IMR-90 (cell line): Measurements from ENCODE around the gene NAE1. TPM values are rescaled to one million over a fixed set of nuclear protein-coding genes. Genes with fewer than 3 reads are reported as not detected.

ENCODE experiments used
- ATAC-seq: fragments of 200-7000 bp; cut with Tn5 transposase; 2 replicates; pipeline ENCODE4 v1.9.1; 2020; ENCODE audit warnings: low read depth, mild to moderate bottlenecking, moderate library complexity
- BruUV-seq: library from RNA; stranded (reverse); fragments of 400-500 nt; replicated peaks from 2 replicates; lab custom pipeline; 2021; lab: Mats Ljungman, UMichigan
- CTCF ChIA-PET: fragments of 300-600 bp; formaldehyde crosslinking; extraction: SDS; loops from one replicate; lab custom pipeline; 2021; ENCODE audit warnings: antibody characterized with exemption; lab: Yijun Ruan, JAX
- POLR2A ChIA-PET: fragments of 300-600 bp; sonication (Branson Sonifier 250); formaldehyde crosslinking; loops from one replicate; lab custom pipeline; 2022; ENCODE audit warnings: antibody characterized with exemption; ENCODE audit not compliant: unreplicated experiment; lab: Charles Lee
- DNase-seq: peaks from one replicate; pipeline ENCODE4 v3.0.0; 2013
- H2AFZ ChIP-seq: replicated peaks from 2 replicates; pipeline ENCODE3; 2013; ENCODE audit warnings: low read length, mild to moderate bottlenecking; ENCODE audit not compliant: poor library complexity
- H2AK5ac ChIP-seq: 2 replicates; pipeline ENCODE4 v1.6.1; 2013; ENCODE audit warnings: low read depth, low read length, inconsistent platforms
- H2AK9ac ChIP-seq: replicated peaks from 2 replicates; pipeline ENCODE3; 2013; ENCODE audit warnings: mild to moderate bottlenecking, low read depth, low read length, moderate library complexity; ENCODE audit not compliant: poor library complexity
- H2BK120ac ChIP-seq: 2 replicates; pipeline ENCODE4 v1.6.1; 2013; ENCODE audit warnings: low read depth, low read length, inconsistent platforms
- H2BK15ac ChIP-seq: 3 replicates; pipeline ENCODE4 v1.6.1; 2013; ENCODE audit warnings: low read depth, low read length, inconsistent platforms
- H2BK20ac ChIP-seq: 2 replicates; pipeline ENCODE4 v1.6.1; 2013; ENCODE audit warnings: low read depth, mild to moderate bottlenecking, inconsistent platforms, low read length, moderate library complexity
- H2BK5ac ChIP-seq: 2 replicates; pipeline ENCODE4 v1.6.1; 2013; ENCODE audit warnings: mild to moderate bottlenecking, low read depth, low read length, inconsistent platforms; ENCODE audit not compliant: poor library complexity, severe bottlenecking
- H3K14ac ChIP-seq: replicated peaks from 2 replicates; pipeline ENCODE4 v1.6.1; 2013; ENCODE audit warnings: low read depth, low read length, inconsistent platforms
- H3K18ac ChIP-seq: 2 replicates; pipeline ENCODE4 v1.6.1; 2013; ENCODE audit warnings: low read depth, low read length, control low read depth
- H3K23ac ChIP-seq: 2 replicates; pipeline ENCODE4 v1.6.1; 2013; ENCODE audit warnings: low read depth, low read length, inconsistent platforms
- H3K27ac ChIP-seq: 2 replicates; pipeline ENCODE4 v1.5.1; 2013; ENCODE audit warnings: mild to moderate bottlenecking, control low read depth, low read length; ENCODE audit not compliant: insufficient read depth
- H3K27me3 ChIP-seq: 2 replicates; pipeline ENCODE4 v1.6.1; 2013; ENCODE audit warnings: low read length; ENCODE audit not compliant: control insufficient read depth, insufficient read depth
- H3K36me3 ChIP-seq: 2 replicates; pipeline ENCODE4 v1.6.1; 2013; ENCODE audit warnings: low read length, mixed read lengths; ENCODE audit not compliant: control insufficient read depth, insufficient read depth
- H3K4ac ChIP-seq: 2 replicates; pipeline ENCODE4 v1.6.1; 2013; ENCODE audit warnings: low read depth, low read length, inconsistent platforms
- H3K4me1 ChIP-seq: 2 replicates; pipeline ENCODE4 v1.6.1; 2013; ENCODE audit warnings: low read length, mixed read lengths; ENCODE audit not compliant: control insufficient read depth, insufficient read depth
- H3K4me2 ChIP-seq: 2 replicates; pipeline ENCODE4 v1.6.1; 2013; ENCODE audit warnings: low read depth, mild to moderate bottlenecking, control low read depth, low read length, moderate library complexity
- H3K4me3 ChIP-seq: 2 replicates; pipeline ENCODE4 v1.5.1; 2013; ENCODE audit warnings: low read depth, mild to moderate bottlenecking, control low read depth, low read length, moderate library complexity; ENCODE audit not compliant: insufficient read depth
- H3K56ac ChIP-seq: 2 replicates; pipeline ENCODE4 v1.6.1; 2013; ENCODE audit warnings: low read length, inconsistent platforms; ENCODE audit not compliant: insufficient read depth; ENCODE audit errors: extremely low read depth
- H3K79me1 ChIP-seq, 2 experiments: 2 replicates each; pipeline ENCODE4 v1.6.1; 2013; ENCODE audit warnings: low read length in 2 of 2, inconsistent platforms in 1 of 2, low read depth in 1 of 2
- H3K9ac ChIP-seq: 2 replicates; pipeline ENCODE4 v1.6.1; 2013; ENCODE audit warnings: low read depth, low read length, control low read depth
- H3K9me1 ChIP-seq: 2 replicates; pipeline ENCODE4 v1.6.1; 2013; ENCODE audit warnings: low read length, inconsistent platforms; ENCODE audit not compliant: insufficient read depth
- H3K9me3 ChIP-seq: 2 replicates; pipeline ENCODE4 v1.6.1; 2013; ENCODE audit warnings: low read length; ENCODE audit not compliant: control insufficient read depth, insufficient read depth
- H4K20me1 ChIP-seq: 2 replicates; pipeline ENCODE4 v1.6.1; 2013; ENCODE audit warnings: low read length, inconsistent platforms; ENCODE audit not compliant: insufficient read depth
- H4K5ac ChIP-seq: 2 replicates; pipeline ENCODE4 v1.6.1; 2013; ENCODE audit warnings: mild to moderate bottlenecking, low read depth, low read length, control low read depth
- H4K8ac ChIP-seq, 2 experiments: 2 replicates each; pipeline ENCODE4 v1.6.1; 2013; ENCODE audit warnings: low read depth in 2 of 2, low read length in 2 of 2, control low read depth in 1 of 2, inconsistent platforms in 1 of 2
- H4K91ac ChIP-seq: 2 replicates; pipeline ENCODE4 v1.6.1; 2013; ENCODE audit warnings: low read depth, low read length, inconsistent platforms; ENCODE audit not compliant: insufficient read depth
- CEBPB ChIP-seq: IDR thresholded peaks from 2 replicates; pipeline ENCODE4 v1.6.1; 2012; ENCODE audit warnings: low read depth, low read length, improper control_type of control experiment
- CHD1 ChIP-seq: IDR thresholded peaks from 2 replicates; pipeline ENCODE4 v1.6.1; 2012; ENCODE audit warnings: low read depth, low read length, improper control_type of control experiment
- FOS ChIP-seq: fragments of 150-350 bp; IDR thresholded peaks from 2 replicates; pipeline ENCODE4 v1.6.1; 2016; ENCODE audit warnings: low read depth, low read length
- POLR2A ChIP-seq: IDR thresholded peaks from 2 replicates; pipeline ENCODE4 v1.6.1; 2012; ENCODE audit warnings: mild to moderate bottlenecking, low read depth, low read length
- RFX5 ChIP-seq: IDR thresholded peaks from 2 replicates; pipeline ENCODE4 v1.8.0; 2012; ENCODE audit warnings: low read depth, mild to moderate bottlenecking, low read length, moderate library complexity
- WGBS, 2 experiments: methylation state at CpG; one replicate each; pipeline versions ENCODE4 v1.1.5 to v1.1.7; 2013; ENCODE audit warnings: missing lambda C conversion rate in 2 of 2; ENCODE audit not compliant: insufficient read length in 1 of 2; ENCODE audit errors: extremely low coverage in 2 of 2; 5-methylcytosine and 5-hydroxymethylcytosine counted together
- dilution Hi-C: fragments of 300-500 bp; cut with HindIII; formaldehyde crosslinking; loops from one replicate; pipeline ENCODE4 v1.14.3; 2018; ENCODE audit warnings: low sequenced_read_pairs; ENCODE audit not compliant: unreplicated experiment
- in situ Hi-C: fragments of 300-500 bp; cut with MboI; formaldehyde crosslinking; loops from 3 replicates; pipeline ENCODE4 v1.14.3; 2019; ENCODE audit warnings: low sequenced_read_pairs, inconsistent platforms, mixed read lengths
- intact Hi-C: fragments of 100-400 bp; cut with micrococcal nuclease; formaldehyde crosslinking; loops from 2 replicates; pipeline ENCODE4 v1.10.0; 2022
- polyA plus RNA-seq, 3 experiments: library from polyadenylated mRNA; depleted of rRNA; stranded (reverse); fragments of >200 nt; gene quantifications; 2 replicates each; pipeline ENCODE4 v1.2.3, GENCODE V29; 2012; ENCODE audit warnings: low replicate concordance in 1 of 3
- total RNA-seq: library from RNA; depleted of rRNA; stranded (reverse); fragments of >200 nt; gene quantifications from 2 replicates; pipeline ENCODE4 v1.2.3, GENCODE V29; 2012

The NAE1 gene
- total and polyA plus RNA-seq, 2 of the 4 experiments (the other 2 are of a cell fraction), result 33.0 to 36.7 TPM

GRCh38 chr16:66872943-66873684 is 42.3 kb upstream of the NAE1 start (continued):
- no peak for TF ChIP-seq RFX5
- TF ChIP-seq CEBPB, result no peak
- TF ChIP-seq FOS, result peak; percentile 72
- no peak for TF ChIP-seq CHD1

GRCh38 chr16:66872559-66872942 is 41.8 kb upstream of the NAE1 start:
- Histone ChIP-seq H3K4me2 (peak overlapping the region; percentile 63), H3K18ac (peak overlapping the region; percentile 3; the same call in 1 of the 2 replicates), H3K4me3 (no peak overlapping the region), H2AFZ (peak overlapping the region; percentile 97), H3K56ac (peak overlapping the region; percentile 32; the same call in 1 of the 2 replicates), H2BK120ac (peak overlapping the region; percentile 67; the same call in 1 of the 2 replicates), H3K9me1 (peaks cover 10% of the 10 kb centered on the region), H3K36me3 (no peaks in the 10 kb centered on the region), H2BK5ac (peak overlapping the region; percentile 67), H4K8ac (peak overlapping the region; percentile 48 to 86), H3K4me1 (peaks cover 12% of the 10 kb centered on the region), H3K14ac (0 out of 2 replicates have a peak overlapping the region, but pooled peaks have one; percentile 56), H3K4ac (peak overlapping the region; percentile 66), H3K9ac (peak overlapping the region; percentile 14; the same call in 1 of the 2 replicates), H2AK9ac (peak overlapping the region; percentile 74), H4K91ac (peak overlapping the region; percentile 56), H3K27me3 (no peaks in the 10 kb centered on the region), H2AK5ac (peak overlapping the region; percentile 57), H3K27ac (peak overlapping the region; percentile 52), H3K79me1 (no peaks in the 10 kb centered on the region), H4K20me1 (peaks cover 3% of the 10 kb centered on the region; the same call in 1 of the 2 replicates), H2BK20ac (no peak overlapping the region; the same call in 1 of the 2 replicates), H4K5ac (peak overlapping the region; percentile 26; the same call in 1 of the 2 replicates), H3K23ac (peak overlapping the region; percentile 25; the same call in 1 of the 2 replicates), H3K9me3 (no peaks in the 10 kb centered on the region), H2BK15ac (peak overlapping the region; percentile 32; the same call in 1 of the 3 replicates)
- in situ Hi-C loops (no loop called here), intact Hi-C loops (loop anchor here (2.0 to 5.0 kb wide), 2 partner anchors 210 to 264 kb away; no protein-coding TSS in a partner anchor), dilution Hi-C loops (no loop called here)
- BruUV-seq, result no TSS peak
- CTCF ChIA-PET, result interaction anchor here (0.6 to 1.5 kb wide), 9 partner anchors 10 to 264 kb away, joined by 3 to 9 read pairs (median 4); partner anchors contain the start of gene NAE1
- POLR2A ChIA-PET, result interaction anchor here (0.5 to 0.7 kb wide), 7 partner anchors 10 to 264 kb away, joined by 3 to 6 read pairs (median 3); partner anchors contain the start of gene NAE1
- TF ChIP-seq POLR2A (no peak), CEBPB (peak; percentile 72)
- ATAC-seq (no peak), DNase-seq (no peak)
- WGBS, 2 experiments, result 67% methylated on average over 4 of the region's 4 CpGs; no CpG with 5 or more reads in 1 of the 2 experiments
